Activated CD4-positive, alpha-beta T cell treated with anti-CD3 and anti-CD28 coated beads for 24 hours (primary cell): Measurements from ENCODE around the gene SPSB1.

ENCODE experiments used
- DNase-seq, 2 donors: peaks; one replicate each; pipeline ENCODE4 v3.0.0-alpha.2; 2020; ENCODE audit warnings: low read depth in 2 of 2

SPSB1 gene

DNA sequence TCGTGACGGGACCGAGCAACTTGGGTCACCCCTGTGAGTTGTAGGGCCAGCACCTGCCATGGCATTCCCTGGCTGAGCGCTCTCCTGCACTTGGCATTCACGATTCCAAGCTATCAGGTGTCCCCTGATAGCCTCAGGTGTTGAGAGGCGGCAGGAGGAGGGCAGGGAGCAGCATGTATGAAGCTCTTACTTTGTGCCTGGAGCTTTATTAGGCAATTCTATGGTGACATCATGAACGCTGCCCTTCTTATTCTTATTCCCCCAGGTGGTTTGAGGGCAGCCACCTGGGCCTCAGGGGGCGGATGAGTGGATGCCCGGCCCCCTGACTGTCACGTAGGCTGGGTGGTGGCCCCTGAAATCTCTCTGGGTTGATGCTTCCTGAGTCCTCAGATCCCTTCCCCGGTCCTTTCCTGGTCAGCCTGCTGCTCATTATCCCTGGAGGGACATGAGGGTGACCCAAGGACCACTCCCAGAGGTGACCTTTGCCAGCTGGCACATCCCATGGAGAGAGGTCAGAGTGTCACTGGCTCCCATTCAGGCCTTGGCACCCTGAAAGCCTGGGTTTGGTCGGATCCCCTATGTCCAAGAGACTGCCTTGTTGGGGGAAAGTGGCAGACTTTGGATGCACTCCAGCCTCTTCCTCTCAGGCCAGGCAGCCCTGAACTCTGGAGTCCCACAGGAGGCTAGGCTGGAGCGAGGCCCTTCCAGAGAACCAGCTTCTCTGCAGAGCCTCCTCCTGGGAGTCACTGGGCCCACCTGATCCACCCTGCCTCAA lies 51.9 kb downstream of the SPSB1 start:
- DNase-seq: no peak

DNA sequence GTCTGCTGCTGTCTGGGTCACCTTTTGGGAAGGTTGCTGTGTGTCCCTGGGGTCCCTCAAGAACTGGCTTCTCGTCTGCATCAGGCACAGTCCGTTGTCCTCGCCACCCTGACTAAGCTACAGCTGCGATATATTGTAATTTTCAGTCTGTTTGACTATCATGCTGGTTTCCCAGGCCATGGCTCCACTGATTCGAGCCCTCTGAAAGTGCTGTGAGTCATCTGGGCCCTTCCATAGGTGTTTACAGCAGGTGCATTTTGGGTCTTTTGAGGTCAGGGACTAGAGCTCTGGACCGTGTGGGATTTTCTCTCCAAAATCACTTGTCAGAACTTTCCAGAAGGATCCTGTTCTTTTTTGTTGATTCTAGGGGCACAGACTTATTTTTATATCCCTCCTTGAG lies 52.8 kb downstream of the SPSB1 start:
- DNase-seq: no peak

DNA sequence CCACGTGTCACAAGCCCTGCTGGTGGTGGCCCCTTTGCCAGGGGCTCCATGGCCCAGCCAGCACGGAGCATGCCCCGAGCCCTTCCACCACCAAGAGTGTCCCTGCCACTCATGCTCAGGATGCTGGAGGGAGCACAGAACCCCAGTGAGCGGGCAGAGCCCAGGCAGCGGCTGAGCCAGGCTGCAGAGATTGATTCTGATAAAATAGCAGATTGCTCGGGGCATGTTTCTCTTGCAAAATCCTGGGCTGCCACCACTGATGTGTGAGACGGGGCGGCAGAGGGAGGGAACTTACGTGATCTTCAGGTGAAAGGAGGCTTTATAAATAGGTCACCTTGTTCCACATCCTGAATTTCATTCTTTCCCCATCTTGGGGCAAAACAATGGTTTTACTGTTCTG lies 53.2 kb downstream of the SPSB1 start:
- DNase-seq: no peak

DNA sequence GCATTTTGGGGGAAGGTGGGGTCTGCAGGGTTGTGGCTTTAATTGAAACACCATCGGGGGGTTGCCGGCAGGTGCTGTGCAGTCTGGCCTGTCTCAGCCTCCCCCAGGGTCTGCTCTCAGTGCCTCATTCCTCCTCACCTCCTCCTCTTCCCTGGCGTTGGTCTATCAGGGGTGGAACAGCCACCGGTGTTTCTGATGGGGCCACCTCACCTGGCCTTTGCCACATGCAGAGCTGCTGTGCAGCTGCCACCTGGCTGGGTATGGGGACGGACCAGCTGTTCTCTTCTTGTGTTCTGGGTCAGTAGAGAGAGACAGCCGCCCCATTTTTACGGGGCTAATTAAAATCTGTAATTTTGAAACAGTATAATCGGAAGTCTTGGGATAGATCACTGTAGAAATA lies 53.9 kb downstream of the SPSB1 start:
- no peak for DNase-seq

DNA sequence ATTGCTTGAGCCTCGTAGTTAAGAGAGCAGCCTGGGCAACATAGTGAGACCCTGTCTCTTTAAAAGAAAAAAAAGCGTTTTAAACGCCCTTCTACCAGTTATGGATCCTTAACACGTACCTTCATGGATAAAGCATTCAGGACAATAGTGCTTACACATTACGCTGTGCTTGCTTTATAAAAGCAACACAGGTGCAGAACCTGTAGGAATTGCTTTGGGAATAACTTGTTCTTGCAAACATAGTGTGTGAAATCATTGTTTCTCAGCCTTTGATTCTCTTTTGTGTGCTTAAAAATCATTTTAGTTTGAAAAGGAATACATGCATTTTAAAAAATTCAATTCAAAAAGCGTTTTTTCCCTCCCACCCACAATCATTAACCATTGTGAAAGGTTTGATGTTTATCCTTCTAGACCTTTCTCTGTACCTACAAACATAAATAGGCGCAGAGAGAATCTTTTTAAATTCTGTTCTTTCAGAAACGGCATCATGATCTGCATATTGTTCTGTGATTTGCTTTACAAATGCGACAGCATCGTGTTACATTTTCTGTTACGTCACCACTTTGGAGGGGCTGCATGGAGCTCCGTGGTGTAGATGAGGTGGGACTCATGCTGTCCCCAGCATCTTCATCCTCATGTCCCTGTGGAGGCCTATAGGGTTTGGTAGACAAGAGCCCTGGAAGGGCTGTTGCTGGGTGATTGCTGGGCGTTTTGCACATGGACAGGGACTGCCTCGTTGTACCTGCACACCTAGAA lies 54.6 kb downstream of the SPSB1 start:
- no peak for DNase-seq

DNA sequence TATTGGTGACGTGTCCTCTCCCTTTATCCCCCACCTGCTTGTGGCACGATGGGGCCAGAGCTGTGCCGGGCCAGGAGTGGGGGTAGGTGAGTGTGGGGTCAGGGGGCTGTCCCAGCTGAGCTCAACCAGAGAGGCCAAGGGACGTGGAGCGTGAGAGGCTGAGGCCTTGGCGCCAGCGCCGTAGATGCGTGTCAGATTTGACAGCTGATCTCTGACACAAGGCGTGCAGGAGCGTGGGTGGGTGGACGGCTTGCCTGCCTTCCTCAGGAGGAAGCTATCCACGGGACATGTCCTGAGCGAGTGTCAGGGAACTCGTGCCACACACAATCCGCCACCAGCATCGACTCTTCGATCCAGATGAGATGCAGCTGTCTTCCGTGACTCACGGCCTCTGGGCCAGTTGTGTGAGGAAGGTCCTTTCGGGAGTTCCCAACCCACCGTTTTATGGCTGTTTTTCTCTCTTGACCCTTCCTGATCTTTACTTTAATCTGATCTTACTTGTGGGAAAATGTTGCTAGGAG lies 56.7 kb downstream of the SPSB1 start:
- DNase-seq: no peak

DNA sequence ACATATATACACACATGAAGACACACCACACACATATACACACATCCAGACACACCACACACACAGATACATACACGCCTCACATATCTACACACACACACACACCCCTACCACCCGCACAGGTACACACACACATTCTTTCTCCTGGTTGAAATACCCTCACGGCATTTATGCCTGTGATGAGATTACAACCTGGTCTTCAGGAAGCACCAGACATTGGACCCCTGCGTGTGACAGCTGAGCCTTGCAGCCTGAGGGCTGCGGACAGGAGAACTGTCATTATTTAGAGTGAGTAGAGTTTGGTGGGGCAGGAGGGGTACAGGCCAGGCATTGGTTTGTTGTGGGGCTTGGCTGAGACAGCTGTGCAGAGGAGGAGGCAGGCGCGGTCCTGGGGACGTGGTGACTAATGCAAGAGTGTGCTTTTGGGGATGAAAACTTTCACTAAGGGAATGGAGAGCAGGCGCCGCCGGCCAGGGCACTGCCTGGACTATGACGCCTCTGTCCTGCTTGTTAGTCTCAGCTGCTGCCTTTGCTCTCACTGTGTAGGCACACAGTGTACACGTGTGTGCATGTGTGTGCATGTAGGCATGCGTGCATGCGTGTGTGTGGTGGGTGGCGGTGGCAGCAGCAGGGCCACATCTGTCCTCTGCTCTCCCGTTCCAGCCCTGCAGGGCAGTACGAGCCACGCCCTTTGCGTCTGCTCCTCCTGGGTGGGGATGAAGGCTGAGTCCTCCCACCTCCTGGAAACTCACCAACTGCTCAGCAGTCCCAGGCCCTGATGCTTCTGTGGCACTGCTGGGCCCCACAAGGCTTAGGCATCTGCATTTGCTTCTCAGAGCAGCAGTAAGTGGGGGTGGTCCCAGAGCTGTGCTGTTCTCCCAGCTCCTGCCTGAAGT lies 57.6 kb downstream of the SPSB1 start:
- no peak for DNase-seq

DNA sequence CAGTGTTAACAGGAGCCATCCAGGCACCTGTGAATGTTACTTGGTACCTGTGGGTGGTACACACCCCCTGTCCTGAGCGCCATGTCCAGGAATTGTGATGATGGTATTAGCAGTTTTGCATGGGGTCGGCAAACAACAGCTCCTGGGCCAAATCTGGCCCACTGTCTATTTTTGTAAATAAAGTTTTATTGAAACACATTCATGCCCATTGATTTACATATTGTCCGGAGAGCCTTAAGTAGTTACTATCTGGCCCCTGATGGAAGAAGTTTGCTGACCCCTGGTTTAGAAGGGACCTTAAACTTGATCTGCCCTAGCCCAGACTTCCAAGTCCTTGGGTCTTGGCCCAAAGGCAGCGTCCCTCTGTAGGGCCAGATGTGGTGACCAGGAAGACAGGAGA lies 58.3 kb downstream of the SPSB1 start:
- no peak for DNase-seq

DNA sequence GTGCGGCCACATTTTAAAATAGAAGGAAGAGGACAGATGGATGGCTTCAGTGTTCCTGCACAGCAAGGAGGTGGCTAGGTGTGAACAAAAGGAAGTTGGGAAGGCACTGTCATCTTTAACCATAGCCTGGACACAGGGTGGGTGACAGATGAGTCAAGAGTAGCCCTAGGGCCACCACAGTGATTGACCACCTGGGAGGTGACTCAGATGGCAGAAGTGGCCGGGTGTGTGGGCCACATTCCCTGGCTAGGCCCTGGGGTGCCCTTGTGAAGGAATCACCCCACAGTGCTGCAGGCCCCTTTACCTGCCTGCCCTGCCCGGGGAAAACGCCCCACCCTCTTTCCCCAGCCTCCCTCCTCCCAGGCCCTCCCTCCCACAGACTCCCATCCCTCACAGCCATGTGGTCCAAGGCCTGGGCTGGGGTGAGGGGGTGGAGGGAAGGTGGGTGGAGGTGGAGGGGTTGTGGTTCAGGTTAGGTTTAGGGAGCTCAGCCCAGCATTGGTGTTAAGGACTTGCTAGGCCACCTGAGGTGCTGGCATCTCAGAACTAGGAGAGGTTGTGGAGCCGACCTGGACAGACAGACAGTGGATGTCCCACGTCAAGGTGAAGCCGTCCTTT lies 59.1 kb downstream of the SPSB1 start:
- DNase-seq: no peak

DNA sequence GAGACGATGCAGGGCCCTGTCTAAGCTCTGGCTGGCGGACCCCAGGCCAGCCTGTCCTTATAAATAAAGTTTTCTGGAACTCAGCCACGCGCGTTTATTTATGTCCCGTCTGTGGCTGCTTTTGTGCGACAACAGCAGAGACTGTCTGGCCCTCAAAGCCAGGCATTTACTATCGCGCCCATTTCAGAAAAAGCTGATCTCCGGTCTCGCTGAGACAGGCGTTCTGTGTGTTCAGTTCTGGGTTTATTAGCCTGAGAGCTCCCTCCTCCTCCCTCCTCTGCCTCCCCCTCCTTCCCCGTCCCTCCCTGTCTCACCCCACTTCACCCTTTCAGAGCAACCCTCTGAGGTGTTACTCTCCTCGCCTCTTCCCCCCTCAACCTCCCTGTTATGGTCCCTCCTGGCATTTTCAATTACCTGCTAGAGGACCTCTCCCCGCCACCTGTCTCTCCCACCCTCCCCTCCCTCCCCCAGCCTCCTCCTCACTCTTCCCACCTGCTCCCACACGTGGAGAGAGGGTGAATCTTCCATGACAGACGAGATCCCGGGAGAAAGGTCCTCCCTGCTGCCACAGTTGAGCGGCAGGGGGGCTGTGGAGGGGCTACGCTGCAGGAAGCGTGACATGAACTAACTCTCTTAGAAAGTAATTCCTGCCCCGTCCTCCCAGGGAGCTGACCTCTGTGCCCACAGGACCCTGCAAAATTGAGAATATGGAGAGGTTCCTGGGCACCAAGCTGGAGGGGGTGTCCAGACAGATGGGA lies 59.9 kb downstream of the SPSB1 start:
- no peak for DNase-seq

DNA sequence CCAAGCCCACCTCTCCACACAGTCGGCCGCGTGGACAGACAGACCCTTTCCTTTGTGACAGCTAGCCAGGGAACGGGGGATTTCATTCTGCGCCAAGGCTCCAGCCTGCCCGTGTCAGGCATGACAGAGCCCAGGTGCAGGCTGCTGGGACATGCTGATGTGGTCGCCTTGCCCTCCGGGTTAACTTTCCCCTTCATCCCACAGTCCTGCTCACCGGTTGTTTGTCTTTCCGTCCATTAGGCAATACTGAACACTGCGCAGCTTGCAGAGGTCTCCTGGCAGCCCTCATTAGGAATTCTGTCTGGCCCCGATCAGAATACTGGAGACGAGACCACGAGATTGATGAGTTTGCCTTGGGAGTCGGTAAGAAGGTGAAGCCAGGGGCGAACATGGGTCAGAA lies 62.8 kb downstream of the SPSB1 start:
- no peak for DNase-seq

DNA sequence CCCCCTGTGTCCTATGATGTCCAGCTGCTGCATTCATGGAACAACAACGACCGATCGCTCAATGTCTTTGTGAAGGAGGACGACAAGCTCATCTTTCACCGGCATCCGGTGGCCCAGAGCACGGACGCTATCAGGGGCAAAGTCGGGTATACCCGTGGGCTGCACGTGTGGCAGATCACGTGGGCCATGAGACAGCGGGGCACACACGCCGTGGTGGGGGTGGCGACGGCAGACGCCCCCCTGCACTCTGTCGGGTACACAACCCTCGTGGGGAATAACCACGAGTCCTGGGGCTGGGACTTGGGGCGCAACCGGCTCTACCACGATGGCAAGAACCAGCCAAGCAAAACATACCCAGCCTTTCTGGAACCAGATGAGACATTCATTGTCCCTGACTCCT lies 63.3 kb downstream of the SPSB1 start:
- DNase-seq: no peak

DNA sequence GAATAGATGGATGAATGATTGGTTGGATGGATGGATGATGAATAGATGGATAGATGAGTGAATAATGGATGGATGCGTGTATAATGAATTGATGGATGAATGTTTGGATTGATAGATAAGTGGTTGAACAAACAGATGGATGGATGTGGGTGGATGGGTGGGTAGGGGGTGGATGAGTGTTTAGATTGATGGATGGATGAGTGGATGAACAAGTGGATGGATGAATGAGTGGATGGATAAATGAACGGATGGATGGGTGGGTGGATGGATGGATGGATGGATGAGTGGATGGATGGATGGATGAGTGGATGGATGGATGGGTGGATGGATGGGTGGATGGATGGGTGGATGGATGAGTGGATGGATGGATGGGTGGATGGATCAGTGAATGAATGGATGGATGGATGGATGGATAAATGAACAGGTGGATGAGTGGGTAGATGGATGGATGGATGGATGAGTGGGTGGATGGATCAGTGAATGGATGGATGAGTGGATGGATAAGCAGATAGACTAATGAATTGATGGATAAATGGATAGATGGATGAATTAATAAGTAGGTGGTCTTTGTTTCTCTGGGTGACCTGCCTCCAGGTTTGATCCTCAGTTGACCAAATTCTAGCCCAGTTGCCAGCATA lies 64.3 kb downstream of the SPSB1 start:
- DNase-seq: no peak

DNA sequence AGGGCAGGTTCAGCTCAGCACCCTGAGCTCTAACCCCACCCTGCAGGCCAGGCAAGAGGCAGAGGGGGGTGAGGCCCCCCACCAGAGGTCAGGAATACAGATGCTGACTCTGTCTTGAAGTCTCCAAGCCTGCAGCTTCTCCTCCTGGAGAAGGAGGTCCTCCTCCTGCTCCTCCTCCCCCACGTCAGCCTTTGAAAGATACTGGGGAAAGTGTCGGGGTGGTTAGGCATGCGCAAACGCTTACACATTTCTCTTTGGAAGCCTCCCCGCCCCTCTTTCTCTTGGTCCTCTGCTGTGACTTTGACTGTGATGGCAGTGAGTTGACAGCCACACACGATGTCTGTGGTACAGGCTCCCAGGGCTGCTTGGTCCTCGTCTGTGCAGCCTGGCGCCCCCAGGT lies 65.3 kb downstream of the SPSB1 start:
- no peak for DNase-seq

DNA sequence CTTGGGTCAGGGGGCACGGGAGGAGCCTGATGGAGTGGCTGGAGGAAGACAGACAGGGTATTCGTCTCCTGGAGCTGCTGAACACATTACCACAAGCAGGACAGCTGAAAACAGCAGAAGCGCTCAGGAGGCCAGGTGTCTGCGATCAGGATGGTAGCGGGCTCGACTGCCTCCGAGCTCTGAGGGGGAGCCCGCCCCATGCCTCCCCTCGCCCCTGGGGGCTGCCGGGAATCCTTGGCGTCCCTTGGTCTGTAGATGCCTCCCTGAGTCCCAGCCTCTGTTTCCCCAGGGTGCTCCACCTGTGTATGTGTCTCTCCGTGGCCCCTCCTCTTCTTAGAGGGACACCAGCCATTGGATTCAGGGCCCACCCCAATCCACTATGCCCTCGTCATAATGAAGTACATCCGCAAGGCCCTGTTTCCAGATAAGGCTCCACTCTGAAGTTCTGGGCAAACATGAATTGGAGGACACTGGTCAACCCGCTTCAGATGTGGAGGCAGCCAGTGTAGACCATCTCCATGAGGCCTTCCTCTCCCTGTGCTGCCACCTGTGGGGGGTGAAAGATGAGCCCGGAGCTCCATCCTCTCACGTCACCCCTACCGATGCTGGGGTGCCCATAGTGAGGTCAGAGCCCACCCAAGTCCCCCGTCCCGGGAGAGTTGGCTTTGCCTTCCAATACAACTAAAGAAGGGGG lies 67.8 kb downstream of the SPSB1 start:
- no peak for DNase-seq

DNA sequence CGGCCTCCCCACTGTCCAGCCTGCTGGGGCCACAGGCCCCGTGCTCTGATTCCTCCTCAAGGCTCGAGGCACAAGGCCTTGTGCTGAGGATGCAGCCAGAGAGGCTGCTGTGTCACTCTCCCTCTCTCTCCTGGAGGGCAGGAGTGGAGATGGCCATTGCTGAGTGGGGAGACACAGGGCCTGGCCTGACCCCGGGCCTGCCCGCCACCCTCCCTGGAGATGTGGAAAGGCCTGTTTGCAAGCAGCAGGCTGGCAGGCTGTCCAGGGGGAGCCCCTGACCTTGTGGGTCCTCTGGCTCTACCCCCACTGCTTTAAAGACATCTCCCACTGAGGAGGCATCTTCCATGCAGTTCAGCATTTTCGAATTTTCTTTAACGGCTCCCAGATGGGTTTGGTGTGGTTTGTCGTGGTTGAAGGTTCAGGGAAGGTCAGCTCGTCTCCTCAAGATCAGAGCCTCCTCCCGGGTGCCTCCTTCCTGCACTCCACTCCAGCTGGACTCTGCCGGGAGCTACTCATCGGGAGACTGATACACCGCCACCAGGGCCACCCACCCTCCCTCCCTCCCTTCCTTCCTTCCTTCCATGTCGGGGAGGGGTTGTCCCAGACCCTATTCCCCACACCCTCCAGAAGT lies 69.1 kb downstream of the SPSB1 start:
- DNase-seq: no peak

DNA sequence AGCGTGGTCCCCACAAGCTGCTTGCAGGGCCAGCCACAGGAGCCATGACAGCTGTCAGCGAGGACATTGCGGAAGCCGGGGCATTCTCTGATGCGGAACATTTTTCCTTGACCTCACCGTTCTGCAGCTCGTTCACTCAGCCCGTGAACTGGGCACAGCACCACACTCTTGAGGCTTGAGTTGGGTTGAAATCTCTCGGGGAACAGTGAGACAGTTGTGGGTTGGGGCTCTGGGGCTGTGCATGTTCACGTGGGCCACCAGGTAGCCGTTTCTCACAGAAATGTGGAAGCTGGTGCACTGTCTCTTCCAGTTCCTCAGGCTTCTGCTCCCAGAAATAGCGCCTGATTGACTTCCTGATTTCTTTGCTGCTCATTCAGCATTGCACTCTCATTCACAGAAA lies 69.8 kb downstream of the SPSB1 start:
- no peak for DNase-seq

DNA sequence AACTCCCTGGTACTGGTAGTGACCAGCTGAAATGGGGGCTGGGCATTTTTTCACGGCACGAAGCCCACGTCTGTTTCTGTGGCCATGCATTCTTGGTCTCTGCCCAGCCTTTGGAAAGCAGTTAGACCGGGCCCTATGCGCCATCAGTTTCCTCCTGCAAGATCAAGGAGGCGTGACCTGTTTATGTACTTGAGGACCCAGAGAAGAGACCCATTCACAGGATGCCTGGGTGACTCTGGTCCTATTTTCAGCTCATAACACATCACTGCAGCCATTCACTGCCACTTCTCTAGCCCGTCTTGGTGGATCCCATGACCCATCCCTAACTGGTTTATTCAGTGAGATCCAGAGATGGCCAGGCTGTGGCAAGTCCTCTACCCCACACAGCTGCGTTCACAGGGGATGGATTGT lies 70.4 kb downstream of the SPSB1 start:
- DNase-seq: no peak

DNA sequence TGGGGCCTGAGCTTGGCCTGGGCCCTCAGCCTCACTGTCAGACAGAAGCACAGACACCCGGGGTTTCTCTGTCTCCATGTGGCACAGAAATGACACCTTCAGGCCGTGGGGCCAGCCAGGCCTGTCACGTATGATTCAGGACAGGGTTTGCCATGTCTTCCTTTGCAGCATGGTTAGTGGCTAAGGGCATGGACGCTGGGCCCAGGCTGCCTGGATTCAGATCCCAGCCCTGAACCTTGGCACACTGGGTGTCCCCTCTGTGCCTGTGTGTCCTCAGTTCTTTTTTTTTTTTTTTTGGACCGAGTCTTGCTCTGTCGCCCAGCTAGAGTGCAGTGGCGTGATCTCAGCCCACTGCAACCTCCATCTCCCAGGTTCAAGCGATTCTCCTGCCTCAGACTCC lies 73.6 kb downstream of the SPSB1 start:
- DNase-seq: no peak
